Naive thymus-derived CD8-positive, alpha-beta T cell (primary cell): ENCODE results near the gene HEG1. TPM values are rescaled to one million over a fixed set of nuclear protein-coding genes. Genes with fewer than 3 reads are reported as not detected.

Experiments used
- ATAC-seq, 2 donors: fragments of 150-1000 bp; cut with Tn5 transposase in 1 of 2; sonication (Bioruptor Pico), chemical (Tn5 transposase) in 1 of 2; 1 replicate in 1 of 2; 2 replicates in 1 of 2; pipeline ENCODE4 v1.10.0; 2021; ENCODE audit warnings: mild to moderate bottlenecking in 2 of 2, moderate library complexity in 2 of 2
- POLR2A ChIA-PET: fragments of 350-600 bp; sonication (Branson Sonifier 250); formaldehyde crosslinking; loops from one replicate; lab custom pipeline; 2021; ENCODE audit warnings: antibody characterized with exemption; lab: Charles Lee
- DNase-seq, 10 donors: peaks; one replicate each; pipeline versions ENCODE4 v3.0.0 to v3.0.0-alpha.2; 2020 to 2022
- H3K27ac Mint-ChIP-seq, 10 donors: one replicate each; pipeline ENCODE4 v1.8.0; 2020 to 2022; ENCODE audit warnings: mild to moderate bottlenecking in 10 of 10, mixed read lengths in 10 of 10, moderate library complexity in 4 of 10, inconsistent platforms in 1 of 10
- H3K27me3 Mint-ChIP-seq, 5 donors: one replicate each; pipeline ENCODE4 v1.8.0; 2021 to 2022; ENCODE audit warnings: mixed read lengths in 5 of 5
- H3K36me3 Mint-ChIP-seq, 3 donors: one replicate each; pipeline ENCODE4 v1.8.0; 2020 to 2022; ENCODE audit warnings: mixed read lengths in 3 of 3, mild to moderate bottlenecking in 2 of 3, inconsistent platforms in 1 of 3
- H3K4me1 Mint-ChIP-seq, 4 donors: one replicate each; pipeline ENCODE4 v1.8.0; 2021 to 2022; ENCODE audit warnings: mixed read lengths in 4 of 4
- H3K4me3 Mint-ChIP-seq, 10 donors: one replicate each; pipeline ENCODE4 v1.8.0; 2020 to 2022; ENCODE audit warnings: mild to moderate bottlenecking in 10 of 10, mixed read lengths in 10 of 10, moderate library complexity in 6 of 10, inconsistent platforms in 1 of 10
- H3K9me3 Mint-ChIP-seq, 9 donors: one replicate each; pipeline ENCODE4 v1.8.0; 2020 to 2022; ENCODE audit warnings: mixed read lengths in 9 of 9, mild to moderate bottlenecking in 3 of 9, inconsistent platforms in 1 of 9, moderate library complexity in 1 of 9
- polyA plus RNA-seq, 3 donors: library from polyadenylated mRNA; unstranded; fragments of 300-500 nt; fragmentation: Illumina TruSeq; gene quantifications; one replicate each; pipeline ENCODE4 v1.2.3, GENCODE V29; 2021
- total RNA-seq, 8 experiments: library from RNA in 2 of 8; stranded (reverse) in 2 of 8; gene quantifications; one replicate each; pipeline ENCODE4 v1.2.3 and lab custom pipeline; 2021 to 2026

HEG1 gene
- total and polyA plus RNA-seq, 5 experiments from 2014 or later: 1.5 to 10.3 (median 2.3) TPM

DNA sequence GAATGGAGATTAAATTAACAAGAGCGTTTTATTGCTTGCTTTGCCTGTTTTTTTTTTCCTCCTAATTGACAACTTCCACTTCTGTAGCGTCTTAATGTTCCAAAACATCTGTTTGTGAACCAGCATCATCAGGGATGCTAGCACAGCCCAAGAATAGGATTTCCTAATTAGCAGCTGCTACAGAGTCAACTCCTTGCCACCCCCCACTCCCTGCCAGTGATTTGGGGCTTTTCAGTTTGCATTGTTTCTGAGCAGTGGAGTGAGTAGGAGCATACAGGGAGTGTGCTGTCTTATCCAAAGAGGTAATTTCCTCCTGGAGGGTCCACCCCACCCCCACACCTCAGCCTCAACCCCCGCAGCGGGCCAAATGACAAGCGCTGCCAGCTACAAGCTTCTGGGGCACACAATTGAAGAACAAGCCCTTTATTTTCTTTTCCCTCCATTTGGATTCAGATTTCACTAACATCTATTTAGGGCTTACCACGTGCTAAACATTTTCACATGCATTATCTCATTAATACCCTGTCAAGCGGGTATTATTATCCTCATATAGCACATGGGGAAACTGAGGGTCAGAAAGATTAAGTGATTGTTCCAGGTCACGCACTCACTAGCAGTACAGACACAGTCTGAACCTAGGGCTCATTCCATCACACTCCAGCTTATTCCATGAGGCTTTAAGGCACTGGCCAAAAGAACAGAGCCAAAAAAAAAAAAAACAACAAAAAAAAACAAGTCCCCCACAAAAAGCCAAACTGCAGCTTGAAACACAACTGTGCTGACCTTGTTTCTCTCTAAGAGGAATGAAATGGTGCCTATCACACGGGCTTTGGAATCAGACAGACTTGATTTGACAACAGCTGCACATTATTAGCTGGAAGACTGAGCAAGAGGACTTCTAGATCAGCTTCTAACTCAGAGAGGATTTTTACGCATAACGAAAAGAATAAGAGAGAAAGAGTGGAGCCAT, 16.4 kb downstream of the HEG1 start:
- no peak for ATAC-seq
- peak overlapping the region in 2 of 10 donors; percentile 65 to 72 for H3K27ac Mint-ChIP-seq
- peaks cover 4 to 46% (median 18%) of the 10 kb centered on the region in 4 donors for H3K4me1 Mint-ChIP-seq
- H3K4me3 Mint-ChIP-seq: no peak overlapping the region
- H3K36me3 Mint-ChIP-seq: peaks cover 0 to 19% (median 10%) of the 10 kb centered on the region in 3 donors
- no peak for DNase-seq
- POLR2A ChIA-PET: no interaction called here
- H3K9me3 Mint-ChIP-seq: peaks cover 0 to 22% (median 5%) of the 10 kb centered on the region in 9 donors
- H3K27me3 Mint-ChIP-seq: no peaks in the 10 kb centered on the region

DNA sequence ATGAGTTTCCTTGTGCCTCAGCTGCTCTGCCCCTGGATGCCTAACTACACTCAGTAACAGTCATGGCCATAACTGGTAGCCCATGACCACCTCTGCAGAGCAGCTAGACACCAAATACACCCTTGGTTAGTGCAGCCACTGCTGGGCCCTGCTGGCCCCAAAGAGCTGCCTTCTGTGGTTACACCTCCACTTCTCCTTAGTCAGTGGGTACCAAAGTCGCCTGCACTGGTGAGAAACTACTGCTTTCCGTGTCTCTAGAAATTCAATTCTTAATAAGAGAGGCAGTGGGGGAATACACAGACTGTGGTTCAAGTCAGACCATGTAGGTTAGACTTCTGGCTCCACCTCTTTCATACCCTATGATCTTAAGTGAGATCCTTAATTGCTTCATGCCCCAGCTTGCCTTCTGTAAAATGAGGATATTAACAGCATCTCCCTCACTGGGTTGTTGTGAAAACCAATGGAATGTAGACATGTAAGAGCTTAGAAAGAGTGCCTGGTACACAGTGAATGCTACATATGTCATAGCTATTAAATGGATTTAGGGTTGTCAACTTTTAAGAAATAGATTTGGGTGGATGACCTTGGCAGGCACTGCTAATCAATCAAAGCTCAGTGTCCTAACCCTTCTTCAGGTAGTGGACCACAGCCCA, 18.2 kb downstream of the HEG1 start:
- Mint-ChIP-seq H3K27me3 (no peaks in the 10 kb centered on the region), H3K4me3 (peak overlapping the region in 1 of 10 donors; percentile 1), H3K4me1 (peaks cover 4 to 47% (median 23%) of the 10 kb centered on the region in 4 donors), H3K36me3 (peaks cover 0 to 16% (median 4%) of the 10 kb centered on the region in 3 donors), H3K9me3 (peaks cover 0 to 22% (median 5%) of the 10 kb centered on the region in 9 donors), H3K27ac (peak overlapping the region in 1 of 10 donors; percentile 12)
- ATAC-seq (no peak), DNase-seq (no peak)
- POLR2A ChIA-PET: no interaction called here

DNA sequence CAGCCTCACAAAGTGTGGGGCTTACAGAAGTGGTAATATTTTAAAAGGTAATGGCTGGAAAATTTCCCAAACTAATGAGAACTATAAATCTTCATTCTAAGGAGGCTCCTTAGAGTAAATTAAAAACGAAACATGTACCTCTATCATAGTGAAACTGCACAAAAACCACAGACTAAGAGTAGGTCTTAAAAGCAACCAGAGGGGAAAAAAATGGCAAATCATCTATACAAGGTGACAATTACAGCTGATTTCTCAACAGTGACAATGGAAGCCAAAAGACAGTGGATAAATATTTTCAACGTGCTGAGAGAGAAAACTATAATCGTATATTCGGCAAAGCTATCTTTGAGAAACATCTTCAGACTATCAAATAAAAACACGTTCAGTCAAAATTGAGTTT, 20.6 kb downstream of the HEG1 start:
- peaks cover 0 to 16% (median 2%) of the 10 kb centered on the region in 3 donors for H3K36me3 Mint-ChIP-seq
- H3K4me1 Mint-ChIP-seq: peaks cover 7 to 53% (median 32%) of the 10 kb centered on the region in 4 donors
- H3K27ac Mint-ChIP-seq: no peak overlapping the region
- H3K4me3 Mint-ChIP-seq: no peak overlapping the region
- peaks cover 0 to 22% (median 5%) of the 10 kb centered on the region in 9 donors for H3K9me3 Mint-ChIP-seq
- H3K27me3 Mint-ChIP-seq: no peaks in the 10 kb centered on the region
- ATAC-seq: no peak
- POLR2A ChIA-PET: no interaction called here
- DNase-seq: no peak

DNA sequence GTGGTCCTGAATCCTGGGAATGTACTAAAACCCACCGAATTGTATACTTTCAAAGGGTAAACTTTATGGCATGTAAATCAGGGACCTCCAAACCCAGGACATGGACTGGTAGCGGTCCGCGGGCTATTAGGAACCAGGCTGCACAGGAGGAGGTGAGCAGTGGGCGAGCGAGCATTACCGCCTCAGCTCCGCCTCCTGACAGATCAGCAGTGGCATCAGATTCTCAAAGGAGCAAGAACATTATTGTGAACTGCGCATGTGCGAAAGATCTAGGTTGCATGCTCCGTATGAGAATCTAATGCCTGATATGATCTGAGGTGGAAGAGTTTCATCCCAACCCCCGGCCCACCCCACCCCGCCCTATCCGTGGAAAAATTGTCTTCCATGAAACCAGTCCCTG, 22.2 kb downstream of the HEG1 start:
- no peaks in the 10 kb centered on the region for H3K27me3 Mint-ChIP-seq
- H3K27ac Mint-ChIP-seq: no peak overlapping the region
- no peak overlapping the region for H3K4me3 Mint-ChIP-seq
- no peak for DNase-seq
- peaks cover 0 to 22% (median 5%) of the 10 kb centered on the region in 9 donors for H3K9me3 Mint-ChIP-seq
- H3K4me1 Mint-ChIP-seq: peaks cover 7 to 41% (median 27%) of the 10 kb centered on the region in 4 donors
- no peak for ATAC-seq
- POLR2A ChIA-PET: no interaction called here
- H3K36me3 Mint-ChIP-seq: peaks cover 0 to 26% (median 8%) of the 10 kb centered on the region in 3 donors

DNA sequence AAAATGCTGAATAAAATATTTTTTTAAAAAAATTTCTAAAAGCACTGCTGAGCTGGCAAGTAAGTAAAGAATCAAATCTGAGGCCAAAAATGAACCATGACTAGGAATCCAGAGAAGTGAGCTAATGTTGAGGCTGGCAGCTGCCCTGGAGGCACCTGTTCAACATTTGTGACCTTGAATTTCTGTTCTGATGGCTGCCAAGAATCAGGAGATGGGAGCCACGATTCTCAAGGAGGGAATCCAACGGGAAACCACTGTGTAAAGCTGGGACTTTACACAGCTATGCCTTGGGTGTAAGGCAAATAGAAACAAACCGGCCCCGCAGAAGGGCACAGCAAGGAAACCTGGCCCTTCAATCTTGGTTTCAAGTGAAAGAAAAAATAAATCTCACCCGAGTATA, 22.7 kb downstream of the HEG1 start:
- DNase-seq: no peak
- POLR2A ChIA-PET: no interaction called here
- H3K36me3 Mint-ChIP-seq: peaks cover 5 to 31% (median 13%) of the 10 kb centered on the region in 3 donors
- no peak overlapping the region for H3K4me3 Mint-ChIP-seq
- no peak for ATAC-seq
- no peak overlapping the region for H3K27ac Mint-ChIP-seq
- H3K27me3 Mint-ChIP-seq: peaks cover 0 to 1% (median 0%) of the 10 kb centered on the region in 5 donors
- H3K4me1 Mint-ChIP-seq: peaks cover 10 to 42% (median 30%) of the 10 kb centered on the region in 4 donors
- peaks cover 0 to 22% (median 5%) of the 10 kb centered on the region in 9 donors for H3K9me3 Mint-ChIP-seq

DNA sequence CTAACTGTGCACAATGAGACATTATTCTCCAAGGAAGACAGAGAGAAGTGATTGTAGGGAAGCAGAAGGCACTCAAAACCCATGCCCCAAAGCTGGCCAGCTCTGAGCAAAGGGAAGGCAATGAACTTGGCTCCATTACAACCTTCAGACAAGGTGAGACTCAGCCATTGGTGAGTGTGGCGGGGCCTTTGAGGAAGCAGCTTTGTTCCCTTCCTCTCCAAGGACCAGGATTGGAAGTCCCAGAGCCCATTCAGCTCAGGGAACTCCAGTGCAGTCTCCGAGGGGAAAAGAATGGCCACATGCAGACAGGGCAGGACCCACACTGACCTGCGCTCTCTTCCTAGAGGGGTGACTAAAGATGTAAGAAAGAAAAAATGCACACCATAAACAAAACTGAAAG, 23.1 kb downstream of the HEG1 start:
- Mint-ChIP-seq H3K27me3 (peaks cover 0 to 1% (median 0%) of the 10 kb centered on the region in 5 donors), H3K4me1 (peaks cover 10 to 38% (median 28%) of the 10 kb centered on the region in 4 donors), H3K4me3 (no peak overlapping the region), H3K27ac (peak overlapping the region in 3 of 10 donors; percentile 16 to 50 (median 37)), H3K9me3 (peaks cover 0 to 22% (median 5%) of the 10 kb centered on the region in 9 donors), H3K36me3 (peaks cover 6 to 33% (median 17%) of the 10 kb centered on the region in 3 donors)
- POLR2A ChIA-PET: no interaction called here
- ATAC-seq (no peak), DNase-seq (no peak)

DNA sequence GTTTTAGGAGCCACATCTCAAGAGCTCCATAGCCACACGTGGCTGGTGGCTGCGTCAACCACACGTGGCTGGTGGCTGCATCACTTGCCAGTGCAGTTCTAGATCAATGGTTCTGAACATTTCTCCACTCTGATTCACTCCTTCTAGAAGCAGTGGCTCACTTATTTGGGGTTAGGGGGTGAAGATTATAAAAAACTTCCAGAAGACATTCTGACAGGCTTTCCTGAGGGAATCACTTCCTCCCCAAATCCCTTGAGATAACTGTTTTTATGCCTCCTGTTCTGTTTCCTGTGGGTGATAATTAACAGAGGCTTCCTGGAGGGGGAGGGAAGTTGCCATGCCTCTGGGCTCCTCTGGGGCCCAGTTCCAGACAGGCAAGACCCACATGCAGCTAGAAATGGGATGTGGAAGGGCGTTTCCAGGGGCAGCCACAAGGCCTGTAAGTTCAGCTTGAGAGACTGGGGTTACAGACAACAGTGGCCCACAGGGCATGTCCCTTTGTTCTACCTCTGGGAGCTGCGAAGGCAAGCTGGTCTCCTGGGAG, 23.6 kb downstream of the HEG1 start:
- ATAC-seq: no peak
- H3K4me3 Mint-ChIP-seq: no peak overlapping the region
- no peak for DNase-seq
- peaks cover 6 to 37% (median 22%) of the 10 kb centered on the region in 3 donors for H3K36me3 Mint-ChIP-seq
- peaks cover 0 to 22% (median 5%) of the 10 kb centered on the region in 9 donors for H3K9me3 Mint-ChIP-seq
- peaks cover 9 to 33% (median 26%) of the 10 kb centered on the region in 4 donors for H3K4me1 Mint-ChIP-seq
- peak overlapping the region in 4 of 10 donors; percentile 16 to 73 (median 44) for H3K27ac Mint-ChIP-seq
- H3K27me3 Mint-ChIP-seq: peaks cover 0 to 1% (median 0%) of the 10 kb centered on the region in 5 donors
- POLR2A ChIA-PET: interaction anchor here (1.0 kb wide), 1 partner anchor 20 kb away, joined by 3 read pairs; no protein-coding TSS in a partner anchor

DNA sequence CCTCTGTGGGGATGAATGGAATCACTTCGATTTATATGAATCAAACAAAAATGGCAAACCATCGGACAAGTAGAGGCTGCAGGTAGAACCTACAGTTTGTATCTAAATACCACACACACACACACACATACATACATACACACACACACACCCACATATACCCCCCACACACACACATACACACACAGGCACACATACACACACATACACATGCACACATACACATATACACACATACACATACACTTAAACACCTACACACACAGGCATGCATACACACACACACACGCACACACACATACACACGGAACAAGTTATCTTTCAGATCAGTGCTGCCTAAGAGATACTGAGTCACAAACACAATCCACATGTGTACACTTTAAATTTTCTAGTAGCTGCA, 24.3 kb downstream of the HEG1 start:
- Mint-ChIP-seq H3K4me1 (peaks cover 9 to 32% (median 25%) of the 10 kb centered on the region in 4 donors), H3K36me3 (peaks cover 6 to 39% (median 29%) of the 10 kb centered on the region in 3 donors), H3K4me3 (no peak overlapping the region), H3K27me3 (peaks cover 0 to 1% (median 0%) of the 10 kb centered on the region in 5 donors), H3K9me3 (peaks cover 0 to 21% (median 5%) of the 10 kb centered on the region in 9 donors), H3K27ac (no peak overlapping the region)
- POLR2A ChIA-PET: interaction anchor here (1.0 kb wide), 1 partner anchor 21 kb away, joined by 3 read pairs; no protein-coding TSS in a partner anchor
- ATAC-seq: no peak
- no peak for DNase-seq

DNA sequence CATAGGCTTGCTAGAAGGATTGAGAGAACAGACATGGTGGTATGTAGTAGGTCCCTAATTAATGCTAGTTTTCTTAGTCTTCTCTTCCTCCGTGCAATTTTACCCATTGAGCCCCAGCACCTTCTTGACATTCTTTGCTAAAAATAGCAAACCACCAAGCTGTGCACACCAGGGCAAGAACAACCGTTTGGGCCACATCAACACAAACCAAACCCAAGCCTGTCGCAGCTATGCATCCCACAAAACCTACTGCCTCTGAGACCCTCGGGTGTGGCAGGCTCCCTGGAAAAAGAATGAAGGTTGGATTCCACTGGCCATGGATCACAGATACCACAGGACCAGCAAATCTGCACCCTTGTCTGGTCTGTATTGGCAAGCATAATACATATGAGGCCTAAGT, 27.1 kb downstream of the HEG1 start:
- DNase-seq: no peak
- ATAC-seq: no peak
- H3K4me1 Mint-ChIP-seq: peaks cover 18 to 47% (median 39%) of the 10 kb centered on the region in 4 donors
- POLR2A ChIA-PET: interaction anchor here (0.6 kb wide), 1 partner anchor 186 kb away, joined by 3 read pairs; no protein-coding TSS in a partner anchor
- peaks cover 0 to 1% (median 0%) of the 10 kb centered on the region in 5 donors for H3K27me3 Mint-ChIP-seq
- H3K9me3 Mint-ChIP-seq: peaks cover 0 to 2% (median 0%) of the 10 kb centered on the region in 9 donors
- H3K27ac Mint-ChIP-seq: peak overlapping the region in 2 of 10 donors; percentile 31 to 60
- H3K4me3 Mint-ChIP-seq: no peak overlapping the region
- peaks cover 12 to 51% (median 40%) of the 10 kb centered on the region in 3 donors for H3K36me3 Mint-ChIP-seq

DNA sequence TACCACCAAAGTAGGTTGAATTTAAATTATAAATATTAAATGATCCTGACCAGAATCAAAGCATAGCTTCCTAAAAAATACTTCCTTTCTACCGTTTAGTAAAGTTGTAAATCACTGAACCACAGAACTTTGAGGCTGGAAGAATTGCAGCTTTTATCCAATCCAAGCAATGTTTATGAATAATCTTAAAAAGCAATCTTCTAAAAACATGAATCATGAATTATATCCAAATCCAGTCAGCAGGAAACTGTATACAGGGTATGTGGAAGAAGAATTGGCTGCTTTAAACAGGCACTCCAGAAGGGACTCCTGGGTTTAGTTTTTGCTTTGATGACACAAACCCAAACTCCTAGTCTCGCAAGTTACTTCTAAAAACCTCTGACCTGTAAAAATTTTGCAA, 30.2 kb downstream of the HEG1 start:
- no peak for DNase-seq
- Mint-ChIP-seq H3K4me1 (peaks cover 16 to 48% (median 39%) of the 10 kb centered on the region in 4 donors), H3K36me3 (peaks cover 12 to 59% (median 44%) of the 10 kb centered on the region in 3 donors), H3K4me3 (no peak overlapping the region), H3K9me3 (no peaks in the 10 kb centered on the region), H3K27me3 (peaks cover 0 to 1% (median 0%) of the 10 kb centered on the region in 5 donors), H3K27ac (no peak overlapping the region)
- ATAC-seq: no peak
- POLR2A ChIA-PET: no interaction called here

DNA sequence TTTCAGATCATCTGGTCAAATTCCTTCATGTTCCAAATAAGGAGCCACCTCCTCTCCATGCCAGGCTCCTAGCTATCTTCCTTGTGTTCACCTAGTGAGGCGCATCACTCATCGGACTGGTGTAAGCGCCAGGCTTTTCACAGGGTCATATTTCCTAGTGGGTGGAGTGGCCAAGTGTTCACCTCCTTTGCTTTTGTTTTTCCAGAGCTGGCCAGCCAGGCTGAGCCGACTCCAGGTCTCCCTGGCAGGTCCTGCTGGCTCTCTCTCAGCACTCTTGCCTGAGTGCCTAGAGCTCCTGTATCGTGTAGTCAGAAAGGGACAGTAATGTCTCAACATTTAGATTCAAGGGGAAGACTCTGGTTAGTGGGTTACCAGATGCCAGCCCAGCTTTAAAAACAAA, 31.0 kb downstream of the HEG1 start:
- Mint-ChIP-seq H3K36me3 (peaks cover 12 to 68% (median 50%) of the 10 kb centered on the region in 3 donors), H3K9me3 (no peaks in the 10 kb centered on the region), H3K4me1 (peaks cover 16 to 44% (median 36%) of the 10 kb centered on the region in 4 donors), H3K27ac (peak overlapping the region in 3 of 10 donors; percentile 5 to 79 (median 18)), H3K27me3 (peaks cover 0 to 1% (median 0%) of the 10 kb centered on the region in 5 donors), H3K4me3 (peak overlapping the region in 1 of 10 donors; percentile 33)
- DNase-seq: no peak
- no peak for ATAC-seq
- POLR2A ChIA-PET: no interaction called here
